8988T (cell line): ENCODE measurements around the gene HIF1A.
"Not testable (repeated sequence)": the region's sequence is repeated elsewhere in the genome, so short reads cannot be mapped to it uniquely, and the experiment has no call there.

Source experiments
- DNase-seq: peaks from one replicate; pipeline ENCODE4 v3.0.0; 2011

HIF1A gene

DNA sequence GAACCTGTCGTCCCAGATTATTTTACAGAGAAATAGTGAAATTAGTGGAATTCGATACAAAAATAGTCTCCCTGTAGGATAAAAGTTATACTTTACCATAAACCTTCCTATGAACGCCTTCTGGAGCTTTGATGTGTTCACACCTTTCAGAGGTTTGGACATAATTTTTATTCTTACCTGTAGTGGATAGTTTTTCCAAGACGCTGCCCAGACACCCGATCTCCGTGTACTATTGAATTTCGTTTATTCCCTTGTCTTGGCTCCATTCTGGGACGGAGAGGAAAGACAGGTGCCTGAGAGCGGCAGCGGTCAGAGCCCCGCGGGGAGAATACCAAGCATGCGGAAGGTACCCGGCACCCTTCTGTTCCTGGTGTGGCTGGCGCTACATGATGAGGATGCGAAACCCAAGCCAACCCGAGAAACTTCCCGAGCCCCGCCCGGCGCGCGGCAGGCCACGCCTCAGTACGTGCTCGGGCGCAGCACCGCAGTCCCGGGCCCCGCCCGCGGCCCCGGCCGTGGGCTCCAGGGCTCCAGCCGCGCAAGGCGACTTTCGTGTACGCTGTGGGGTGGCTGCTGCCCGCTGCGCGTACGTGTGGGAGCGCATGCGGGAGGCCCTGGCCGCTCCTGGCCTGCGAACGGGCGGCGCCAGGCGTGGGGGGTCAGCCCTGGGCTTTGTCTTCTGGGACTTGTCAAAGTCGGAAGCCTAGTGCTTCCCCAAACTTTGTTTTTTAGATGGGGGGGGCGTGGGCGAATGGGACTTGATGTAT, 55.6 kb downstream of the HIF1A start:
- no peak for DNase-seq

DNA sequence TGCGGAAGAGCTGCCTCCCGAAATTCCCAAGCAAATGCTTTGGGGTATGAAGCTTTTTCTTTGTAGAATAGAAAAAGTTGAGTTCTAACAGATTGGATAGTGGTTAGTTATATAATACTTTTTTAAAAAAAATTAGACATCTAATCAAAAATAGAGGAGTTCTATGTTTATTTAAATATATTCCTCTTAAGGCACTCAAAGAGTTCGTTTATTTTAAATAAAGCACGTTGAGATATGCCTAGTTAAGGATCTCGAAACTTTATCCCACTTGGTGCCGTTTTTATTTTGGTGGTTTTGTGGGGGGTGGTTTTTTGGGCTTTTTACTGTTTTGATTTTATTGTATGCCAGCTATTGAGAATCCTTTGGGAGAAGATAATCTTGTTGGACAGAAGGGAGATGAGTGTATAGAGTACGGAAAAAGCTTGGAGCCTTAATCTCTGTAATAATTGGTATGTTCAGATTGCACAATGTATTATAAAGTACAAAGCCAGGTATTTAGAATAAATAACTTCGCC, 56.2 kb downstream of the HIF1A start:
- DNase-seq: no peak

DNA sequence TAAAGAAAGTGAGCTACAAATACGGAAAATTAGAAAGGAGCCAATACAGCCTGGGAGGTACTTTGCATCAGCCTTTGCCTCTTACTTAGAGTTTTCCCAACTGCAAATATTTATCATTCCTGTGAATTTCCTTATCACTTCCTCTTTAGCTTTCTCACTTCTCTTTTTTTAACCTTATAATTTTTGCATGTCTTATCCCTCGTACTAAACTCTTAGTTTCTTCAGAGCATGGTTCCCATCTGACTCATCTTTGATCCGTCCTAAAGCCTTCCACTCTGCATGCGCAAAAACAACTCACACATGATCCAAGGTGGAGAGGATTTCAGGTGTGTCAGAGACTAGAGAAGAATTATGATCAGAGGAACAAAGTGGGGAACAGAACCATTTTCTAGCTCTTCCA, 57.3 kb downstream of the HIF1A start:
- DNase-seq: no peak

DNA sequence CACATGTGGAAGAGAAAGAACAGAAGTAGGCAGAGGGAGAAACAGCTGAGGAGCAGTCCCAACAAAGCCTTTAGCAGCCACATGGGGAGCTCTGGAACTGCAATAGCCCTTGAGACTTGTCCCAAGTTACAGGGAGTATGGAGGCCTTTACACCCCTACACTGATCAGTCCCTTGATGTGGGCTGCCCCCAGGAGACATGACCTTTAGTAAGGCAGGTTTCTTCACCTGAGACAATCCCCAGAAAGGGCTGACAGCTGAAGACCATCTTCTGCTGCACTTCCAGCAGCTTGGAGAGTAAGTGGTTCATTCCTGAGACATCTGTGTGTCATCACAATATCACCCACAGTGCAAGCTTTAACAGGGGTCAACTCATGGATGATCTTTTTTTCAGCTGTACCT, 58.3 kb downstream of the HIF1A start:
- no peak for DNase-seq

DNA sequence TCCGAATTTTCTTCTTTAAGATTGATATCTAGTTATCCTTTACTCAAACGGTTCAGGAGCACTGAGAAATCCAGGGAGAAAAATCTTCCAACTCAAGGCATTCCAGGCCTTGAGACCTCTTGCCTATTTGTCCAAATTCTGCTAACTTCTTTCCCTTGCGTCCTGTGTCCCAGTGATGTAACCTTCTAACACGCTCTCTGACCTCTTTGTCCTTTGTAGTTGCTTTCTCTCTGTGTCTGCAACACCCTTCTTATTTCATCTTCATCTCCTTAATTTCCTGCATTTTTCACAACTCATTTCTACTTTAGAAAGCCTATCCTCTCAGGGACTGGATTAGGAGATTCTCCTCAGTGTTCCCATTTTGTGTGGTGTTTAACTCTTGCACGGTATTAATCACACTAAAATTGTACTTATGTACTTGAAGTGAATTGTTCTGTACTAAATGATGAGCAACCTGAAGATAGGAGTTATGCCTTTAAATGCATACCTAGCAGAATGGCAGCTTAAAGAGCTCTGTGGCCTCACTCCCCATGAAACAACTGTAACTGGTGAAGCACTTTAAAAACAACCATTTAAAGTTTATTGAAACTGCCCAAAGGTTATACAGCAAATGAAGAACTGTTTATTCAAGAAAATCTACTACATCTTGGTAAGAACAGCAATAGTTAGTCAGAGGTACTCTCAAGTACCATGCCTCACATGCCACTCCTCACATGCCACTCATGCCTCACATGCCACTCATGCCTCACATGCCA, 59.5 kb downstream of the HIF1A start:
- DNase-seq: no peak

DNA sequence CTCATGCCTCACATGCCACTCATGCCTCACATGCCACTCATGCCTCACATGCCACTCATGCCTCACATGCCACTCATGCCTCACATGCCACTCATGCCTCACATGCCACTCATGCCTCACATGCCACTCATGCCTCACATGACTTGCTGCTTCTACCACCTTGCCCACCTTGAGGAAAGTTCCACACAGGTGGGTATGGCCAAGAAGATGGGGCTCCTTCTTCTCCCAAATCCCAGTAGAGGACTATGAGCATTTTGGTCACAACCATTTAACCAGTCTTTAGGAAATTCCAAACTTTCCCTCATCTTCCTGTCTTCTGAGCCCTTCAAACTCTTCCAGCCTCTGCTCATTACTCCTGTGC, 60.0 kb downstream of the HIF1A start:
- DNase-seq: not testable (repeated sequence)

DNA sequence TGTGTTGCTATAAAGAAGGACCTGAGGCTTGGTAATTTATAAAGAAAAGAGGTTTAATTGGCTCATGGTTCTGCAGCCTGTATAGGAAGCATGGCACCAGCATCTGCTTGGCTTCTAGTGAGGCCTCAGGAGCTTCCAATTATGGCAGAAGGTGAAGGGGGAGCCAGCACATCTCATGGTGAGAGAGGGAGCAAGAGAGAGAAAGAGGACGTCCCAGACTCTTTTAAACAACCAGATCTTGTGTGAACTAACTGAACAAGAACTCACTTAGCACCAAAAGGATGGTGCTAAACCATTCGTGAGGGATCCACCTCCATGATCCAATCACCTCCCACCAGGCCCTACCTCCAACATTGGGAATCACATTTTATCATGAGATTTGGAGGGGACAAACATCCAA, 60.8 kb downstream of the HIF1A start:
- DNase-seq: no peak

DNA sequence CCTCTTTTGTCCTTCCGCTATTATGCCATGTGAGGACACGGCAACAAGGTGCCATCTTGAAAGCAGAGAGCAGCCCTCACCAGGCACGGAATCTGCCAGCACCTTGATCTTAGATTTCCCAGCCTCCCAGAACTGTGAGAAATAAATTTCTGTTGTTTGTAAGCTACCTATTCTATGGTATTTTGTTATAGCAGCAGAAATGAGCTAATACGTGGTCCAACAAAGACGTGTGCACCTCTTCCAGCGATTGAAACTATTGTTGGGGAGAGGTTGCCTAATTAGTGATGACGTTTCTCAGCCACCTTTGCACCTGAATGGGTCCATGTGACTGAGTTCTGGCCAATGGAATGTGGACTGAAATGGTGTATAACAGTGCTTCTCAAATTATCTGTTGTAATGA, 64.6 kb downstream of the HIF1A start:
- DNase-seq: no peak

DNA sequence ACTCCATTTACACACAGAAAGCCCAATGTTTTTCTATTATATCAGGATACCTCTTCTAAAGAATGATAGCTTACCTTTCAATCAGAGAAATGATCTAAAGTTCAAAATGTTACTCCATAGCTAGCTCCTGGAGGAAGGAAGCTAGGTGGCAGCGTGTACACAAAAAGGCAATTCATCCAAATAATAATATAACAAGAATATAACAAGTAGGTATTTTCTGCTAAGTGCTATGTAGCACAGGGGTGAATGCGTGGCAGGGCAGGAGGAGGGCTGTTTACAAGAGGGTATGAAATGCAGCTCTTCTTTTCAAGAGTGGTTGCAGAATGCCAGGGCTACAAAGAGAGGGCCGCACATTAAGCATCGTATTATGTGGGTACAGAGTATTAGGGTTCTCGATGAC, 66.2 kb downstream of the HIF1A start:
- DNase-seq: no peak

DNA sequence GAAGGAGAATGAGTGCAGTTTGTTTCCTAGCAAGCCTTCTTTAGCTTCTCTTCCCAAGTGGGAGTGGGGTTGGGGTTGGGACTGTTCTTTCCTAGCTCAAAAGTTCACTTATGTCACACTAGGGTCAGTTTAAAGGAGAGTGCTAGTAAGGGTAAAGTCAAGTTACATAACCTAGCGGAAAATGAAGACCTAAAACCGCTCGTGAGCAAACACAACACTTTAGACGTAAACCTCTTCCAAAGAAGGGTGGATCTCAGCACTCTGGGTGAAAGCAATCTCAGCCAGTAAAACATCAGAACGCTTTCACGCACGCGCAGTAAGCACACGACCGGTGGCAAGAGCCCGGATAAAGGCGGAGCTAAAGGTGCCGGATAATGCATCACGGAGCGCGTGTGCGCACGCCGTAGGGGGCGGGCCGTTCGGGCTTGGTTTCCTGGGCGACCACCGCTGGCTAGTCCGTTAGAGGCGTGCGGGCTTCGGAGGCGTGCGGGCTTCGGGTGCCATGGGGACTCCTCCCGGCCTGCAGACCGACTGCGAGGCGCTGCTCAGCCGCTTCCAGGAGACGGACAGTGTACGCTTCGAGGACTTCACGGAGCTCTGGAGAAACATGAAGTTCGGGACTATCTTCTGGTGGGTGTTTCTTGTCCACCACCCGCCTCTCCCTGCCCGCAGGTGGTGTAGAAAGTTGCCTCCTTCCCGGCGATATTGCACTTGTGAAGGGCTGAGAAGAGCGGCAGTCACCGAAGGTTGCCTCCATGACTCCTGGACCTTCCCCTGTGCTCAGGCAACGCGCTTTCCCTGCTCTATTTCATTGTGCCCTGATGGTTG, 66.9 kb downstream of the HIF1A start, which contains the start of gene SNAPC1:
Gene SNAPC1, plus strand, starts transcription at position 462 of the 828 bp plus-strand sequence. Its CDS starts 41 bp downstream, at position 503.
- DNase-seq: peak; percentile 87

DNA sequence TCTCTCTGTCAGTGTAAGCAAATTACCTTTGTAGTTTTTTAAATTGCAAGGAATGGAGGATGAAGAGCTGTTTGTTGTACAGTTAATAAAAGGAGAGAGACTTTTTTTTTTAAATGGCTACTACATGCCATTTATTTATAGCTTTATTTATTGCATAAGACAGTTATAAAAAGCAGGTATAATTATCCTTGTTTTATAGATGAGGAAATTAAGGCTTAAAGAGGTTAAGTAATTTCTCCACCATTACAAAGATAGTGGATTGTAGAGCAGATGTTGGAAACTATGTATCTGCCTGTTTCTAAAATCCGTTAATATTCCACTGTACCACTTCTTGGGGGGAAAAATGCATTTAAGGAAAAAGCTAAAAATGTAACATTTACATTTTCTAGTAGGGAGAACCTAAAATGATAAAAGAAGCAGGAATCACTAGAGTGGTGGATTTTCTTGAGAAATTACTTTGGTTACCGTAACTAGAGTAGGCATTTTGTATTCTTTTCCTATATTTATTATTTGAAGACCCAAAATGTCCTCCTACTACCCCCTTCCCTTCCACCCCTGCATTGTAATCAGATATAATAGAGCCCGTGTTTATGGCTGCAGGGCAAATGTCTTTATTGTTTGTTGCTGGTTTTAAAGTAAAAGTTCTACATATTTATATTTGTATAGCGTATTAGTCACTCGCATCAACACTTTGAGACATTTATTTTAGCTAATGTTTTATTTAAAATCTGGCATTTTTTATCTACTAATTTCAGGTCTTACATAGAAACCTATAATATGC, 69.2 kb downstream of the HIF1A start:
- DNase-seq: no peak

DNA sequence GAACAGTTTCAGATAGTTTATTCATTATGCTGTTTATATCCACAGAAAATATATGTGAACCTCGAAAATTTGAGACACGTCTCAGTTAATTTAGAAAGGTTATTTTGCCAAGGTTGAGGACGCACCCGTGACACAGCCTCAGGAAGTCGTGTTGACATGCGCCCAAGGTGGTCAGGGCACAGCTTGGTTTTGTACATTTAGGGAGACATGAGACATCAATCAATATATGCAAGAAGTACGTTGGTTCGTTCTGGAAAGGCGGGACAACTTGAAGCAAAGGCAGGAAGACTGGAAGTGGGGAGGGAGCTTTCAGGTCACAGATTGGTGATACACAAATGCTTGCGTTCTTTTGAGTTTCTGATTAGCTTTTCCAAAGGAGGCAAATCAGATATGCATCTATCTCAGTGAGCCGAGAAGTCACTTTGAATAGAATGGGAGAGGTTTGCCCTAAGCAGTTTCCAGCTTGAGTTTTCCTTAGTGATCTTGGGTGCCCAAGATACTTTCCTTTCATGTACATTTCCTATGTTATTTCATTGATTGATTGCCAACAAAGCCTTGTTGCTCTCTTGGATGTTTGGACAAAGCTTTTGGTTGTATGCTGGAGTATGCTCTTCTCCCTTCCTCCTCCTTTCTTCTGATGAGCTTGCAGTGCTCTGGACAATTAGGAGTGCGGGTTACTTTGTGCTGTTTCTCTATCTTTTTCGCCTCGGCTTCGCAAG, 70.1 kb downstream of the HIF1A start:
- no peak for DNase-seq

DNA sequence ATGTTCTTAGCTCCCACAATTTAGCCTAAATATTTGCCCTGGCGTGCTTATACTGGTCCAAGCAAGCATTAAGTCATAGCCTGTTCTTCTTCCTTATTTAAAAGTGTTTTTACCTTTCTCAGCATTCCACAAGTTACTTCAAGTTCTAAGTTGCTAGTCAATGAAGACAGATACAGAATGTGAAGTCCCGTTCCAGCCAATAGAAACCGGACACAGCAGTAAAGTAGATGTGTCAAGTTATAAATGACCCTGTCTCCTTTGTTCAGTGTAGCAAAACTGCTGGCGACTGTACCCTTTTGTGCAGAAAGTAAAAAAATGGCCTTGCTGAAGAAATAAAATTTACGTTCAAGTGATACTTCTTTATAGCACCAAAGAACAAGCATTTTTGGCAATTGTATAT, 70.8 kb downstream of the HIF1A start:
- DNase-seq: no peak

DNA sequence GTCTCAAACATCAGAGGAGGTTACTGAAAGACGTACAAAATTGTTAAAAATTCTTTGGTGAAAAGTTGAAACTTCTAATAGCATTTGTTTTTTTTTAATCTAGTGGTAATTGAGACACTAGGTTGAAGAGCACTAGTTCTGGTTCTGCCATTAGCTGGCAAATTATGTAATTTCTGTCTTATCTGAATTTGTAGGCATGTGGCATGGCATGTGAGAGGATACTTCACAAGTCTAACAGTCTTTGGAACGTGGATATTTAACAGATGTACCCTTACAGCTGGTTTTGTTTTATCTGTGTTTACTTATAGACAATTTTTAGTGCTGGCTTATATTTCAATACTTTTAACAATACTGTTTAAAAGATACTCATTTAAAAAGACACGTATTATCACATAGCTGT, 72.9 kb downstream of the HIF1A start:
- no peak for DNase-seq

DNA sequence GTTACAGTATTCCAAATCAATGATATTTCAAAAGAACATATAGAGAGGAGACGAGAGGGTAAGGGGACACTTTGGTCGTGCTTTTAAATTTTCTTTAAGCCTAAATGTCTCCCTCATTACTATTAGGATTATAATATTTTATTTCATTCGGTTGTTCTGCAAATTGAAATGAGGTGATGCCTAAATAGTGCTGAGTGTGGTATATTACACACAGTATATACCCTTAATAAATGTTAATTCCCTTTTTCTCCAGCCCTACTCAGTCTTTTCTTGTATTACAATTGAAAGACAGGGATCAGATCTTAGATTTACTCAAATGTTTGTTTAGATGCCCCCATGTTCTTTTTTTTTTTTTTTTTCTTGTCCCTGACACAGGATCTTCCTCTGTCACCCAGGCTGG, 74.6 kb downstream of the HIF1A start:
- DNase-seq: no peak

DNA sequence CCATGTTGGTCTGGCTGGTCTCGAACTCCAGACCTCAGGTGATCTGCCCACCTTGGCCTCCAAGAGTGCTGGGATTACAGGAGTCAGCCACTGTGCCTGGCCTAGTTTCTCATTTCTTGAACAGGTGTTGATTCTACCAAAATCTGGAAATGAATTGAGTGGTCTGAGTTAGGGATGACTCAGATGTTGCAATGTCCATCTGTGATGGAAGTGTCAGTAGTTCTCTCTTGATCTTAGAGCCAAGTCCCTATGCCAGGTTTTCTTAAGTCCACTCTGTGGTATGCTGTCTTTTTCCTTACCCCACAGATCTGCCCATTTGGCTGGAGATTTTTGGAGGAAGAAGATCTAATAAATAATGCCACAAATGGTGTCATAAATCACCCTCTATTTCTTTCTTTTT, 79.5 kb downstream of the HIF1A start:
- DNase-seq: no peak

DNA sequence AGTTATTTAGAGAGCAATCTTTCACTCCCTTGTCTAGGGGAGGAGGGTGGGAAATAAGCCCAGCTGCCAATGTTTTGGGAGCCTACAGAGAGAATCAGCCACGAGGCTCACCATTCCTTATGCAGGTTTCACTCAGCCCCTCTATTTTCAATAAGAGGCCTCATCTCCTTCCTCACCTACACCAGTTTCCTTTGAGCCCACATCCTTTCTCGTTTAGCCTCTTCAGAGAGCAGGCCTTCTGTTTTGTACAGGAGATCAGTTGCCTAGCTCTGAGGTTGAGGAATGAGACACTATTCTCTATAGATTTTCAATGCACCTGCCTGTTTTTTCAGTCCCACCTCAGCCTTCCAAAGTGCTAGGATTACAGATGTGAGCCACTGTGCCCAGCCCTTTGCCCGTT, 84.8 kb downstream of the HIF1A start:
- no peak for DNase-seq

DNA sequence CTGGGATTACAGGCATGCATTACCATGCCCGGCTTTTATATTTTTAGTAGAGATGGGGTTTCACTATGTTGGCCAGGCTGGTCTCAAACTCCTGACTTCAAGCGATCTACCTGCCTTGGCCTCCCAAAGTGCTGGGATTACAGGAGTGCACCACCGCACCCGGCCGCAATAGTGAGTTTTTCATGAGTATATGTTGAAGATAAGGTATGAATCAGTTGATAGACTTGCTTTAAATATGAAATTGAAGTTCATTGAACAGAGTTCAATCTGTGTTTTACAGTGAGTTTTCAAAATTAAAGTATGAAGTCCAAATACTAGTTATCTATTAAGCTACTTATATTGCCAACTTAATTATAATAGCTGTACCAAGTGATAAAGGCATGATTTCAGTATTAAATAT, 102.0 kb downstream of the HIF1A start:
- DNase-seq: no peak
